Measurements from ENCODE around the gene RDH11. TPM values are rescaled to one million over a fixed set of nuclear protein-coding genes. Genes with fewer than 3 reads are reported as not detected.

Gene RDH11
- total and polyA plus RNA-seq, 2 donors from 2014 or later = 66.9 to 124 TPM

DNA sequence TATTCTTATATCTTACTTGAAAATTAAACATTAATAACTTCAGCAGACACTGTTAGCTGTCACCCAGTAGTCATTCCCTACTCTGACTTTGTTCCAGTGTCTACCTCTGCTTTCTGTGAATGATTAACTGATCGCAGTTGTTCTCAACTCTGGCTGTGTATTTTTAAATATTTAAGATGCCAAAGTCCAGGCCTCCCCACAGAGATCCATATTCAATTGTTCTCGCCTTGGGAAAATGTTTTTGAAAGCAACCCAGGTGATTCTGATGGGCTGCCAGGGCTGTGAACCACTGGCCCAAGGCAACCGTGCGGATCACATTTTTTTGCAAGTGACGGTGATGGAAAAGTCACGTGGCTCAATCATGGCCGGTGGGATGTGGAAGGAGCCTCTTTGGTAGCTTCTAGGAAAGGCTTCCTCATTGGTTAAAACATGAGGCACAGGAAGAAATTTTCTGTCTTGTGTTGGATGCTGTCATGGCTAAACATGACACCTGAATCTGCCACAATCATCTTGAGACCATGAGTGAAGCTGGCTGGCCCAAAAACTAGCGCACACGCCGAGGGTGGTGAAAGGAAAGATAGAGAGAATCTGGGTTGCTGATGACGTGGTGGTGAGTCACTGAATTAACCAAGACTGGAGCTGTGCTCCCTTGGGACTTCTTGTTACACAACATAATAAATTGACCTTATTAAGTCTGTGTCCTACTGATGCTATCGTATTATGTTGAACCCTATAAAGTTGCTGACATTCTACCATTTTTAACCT lies 43.4 kb upstream of the RDH11 start:
- peak in 2 of 5 donors; percentile 36 to 46 for DNase-seq
- no peak overlapping the region for H3K27ac ChIP-seq (ENCODE audit: low read depth in 2 of 2, low read length in 2 of 2)
- TF ChIP-seq CTCF (IDR thresholded peaks at IDR 0.05; ENCODE audit: borderline replicate concordance, extremely low read depth, insufficient read depth) = no peak
- H3K4me1 ChIP-seq (ENCODE audit: control insufficient read depth in 2 of 3, insufficient read depth in 2 of 3, low read depth in 1 of 3, low read length in 3 of 3) = no peaks in the 10 kb centered on the region
- FAIRE-seq = peak; percentile 37
- no peaks in the 10 kb centered on the region for H3K9me3 ChIP-seq (ENCODE audit: control insufficient read depth in 2 of 3, insufficient read depth in 1 of 3, low read length in 3 of 3)
- H3K4me3 ChIP-seq (ENCODE audit: low read length in 3 of 3) = peak overlapping the region in 1 of 3 donors; percentile 9
- no peaks in the 10 kb centered on the region for H3K27me3 ChIP-seq (ENCODE audit: control insufficient read depth, insufficient read depth, low read length)
- intact Hi-C loops (cut with DNase I) = no loop called here
- H3K36me3 ChIP-seq (ENCODE audit: control insufficient read depth in 2 of 3, insufficient read depth in 3 of 3, low read length in 3 of 3) = no peaks in the 10 kb centered on the region
- H3K9ac ChIP-seq (ENCODE audit: low read length in 3 of 3) = no peak overlapping the region

- DNase-seq (no peak), FAIRE-seq (no peak)
- TF ChIP-seq CTCF (IDR thresholded peaks at IDR 0.05; ENCODE audit: borderline replicate concordance, extremely low read depth, insufficient read depth) = no peak
- intact Hi-C loops (cut with DNase I) = no loop called here
- H3K4me3 ChIP-seq (ENCODE audit: low read length in 3 of 3) = no peak overlapping the region
- no peaks in the 10 kb centered on the region for H3K9me3 ChIP-seq (ENCODE audit: control insufficient read depth in 2 of 3, insufficient read depth in 1 of 3, low read length in 3 of 3)
- H3K4me1 ChIP-seq (ENCODE audit: control insufficient read depth in 2 of 3, insufficient read depth in 2 of 3, low read depth in 1 of 3, low read length in 3 of 3) = no peaks in the 10 kb centered on the region
- H3K27me3 ChIP-seq (ENCODE audit: control insufficient read depth, insufficient read depth, low read length) = no peaks in the 10 kb centered on the region
- no peak overlapping the region for H3K27ac ChIP-seq (ENCODE audit: low read depth in 2 of 2, low read length in 2 of 2)
- no peaks in the 10 kb centered on the region for H3K36me3 ChIP-seq (ENCODE audit: control insufficient read depth in 2 of 3, insufficient read depth in 3 of 3, low read length in 3 of 3)
- no peak overlapping the region for H3K9ac ChIP-seq (ENCODE audit: low read length in 3 of 3)
Observed at GRCh38 chr14:67736771-67737170, 41.2 kb upstream of the RDH11 start.

DNA sequence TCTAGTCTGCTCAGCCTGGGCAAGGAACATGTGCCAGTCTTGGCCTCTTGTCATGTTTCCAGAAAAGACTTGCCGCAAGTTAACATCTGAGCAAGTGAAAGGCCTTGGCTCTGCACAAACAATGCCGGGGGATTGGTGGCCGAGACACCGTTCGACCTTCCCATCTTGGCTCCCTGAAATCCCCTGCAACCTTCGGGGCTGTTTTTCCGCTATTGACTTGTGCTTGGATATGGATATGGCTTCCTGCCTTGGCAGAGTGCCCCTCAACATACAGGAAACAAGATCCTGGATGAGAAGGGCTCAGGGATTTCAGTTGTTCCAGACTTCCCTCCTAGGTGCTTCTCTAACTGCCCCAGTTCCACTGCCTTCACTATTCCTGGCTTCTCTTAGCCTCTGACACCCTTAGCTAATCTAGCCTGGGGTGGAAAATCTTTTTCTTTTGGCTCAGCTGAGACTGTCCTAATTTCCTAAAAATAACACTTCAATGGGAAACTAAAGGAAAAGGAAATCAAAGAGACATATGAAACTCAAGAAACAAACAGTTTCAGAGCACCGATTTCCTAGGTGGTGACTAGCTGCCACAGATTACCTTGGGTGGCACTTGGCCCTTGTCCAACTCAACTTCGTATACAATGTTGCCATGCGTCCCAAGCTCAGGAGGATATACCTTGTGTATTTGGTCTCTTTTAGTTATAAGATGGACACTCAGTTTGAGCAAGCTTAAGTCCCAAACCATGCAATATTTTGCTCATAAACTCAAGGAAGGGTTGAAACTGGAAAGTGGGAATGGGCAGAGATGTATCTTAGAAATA lies 40.0 kb upstream of the RDH11 start:
- no peak overlapping the region for H3K4me3 ChIP-seq (ENCODE audit: low read length in 3 of 3)
- no peak overlapping the region for H3K27ac ChIP-seq (ENCODE audit: low read depth in 2 of 2, low read length in 2 of 2)

More for the DNA sequence above, 40.0 kb upstream of the RDH11 start:
- H3K9me3 ChIP-seq (ENCODE audit: control insufficient read depth in 2 of 3, insufficient read depth in 1 of 3, low read length in 3 of 3) = no peaks in the 10 kb centered on the region
- H3K27me3 ChIP-seq (ENCODE audit: control insufficient read depth, insufficient read depth, low read length) = no peaks in the 10 kb centered on the region
- no peak for TF ChIP-seq CTCF (IDR thresholded peaks at IDR 0.05; ENCODE audit: borderline replicate concordance, extremely low read depth, insufficient read depth)
- H3K4me1 ChIP-seq (ENCODE audit: control insufficient read depth in 2 of 3, insufficient read depth in 2 of 3, low read depth in 1 of 3, low read length in 3 of 3) = no peaks in the 10 kb centered on the region
- no peak for DNase-seq
- intact Hi-C loops (cut with DNase I) = no loop called here
- no peaks in the 10 kb centered on the region for H3K36me3 ChIP-seq (ENCODE audit: control insufficient read depth in 2 of 3, insufficient read depth in 3 of 3, low read length in 3 of 3)
- FAIRE-seq = no peak
- H3K9ac ChIP-seq (ENCODE audit: low read length in 3 of 3) = no peak overlapping the region

Data from kidney (tissue), 14 donors.